Upper lobe of left lung (tissue), 4 donors: ENCODE results near the gene KIAA0825.

ENCODE experiments used
- POLR2A ChIP-seq, 4 donors: fragments of 450-650 bp; IDR thresholded peaks; one replicate each; pipeline ENCODE4 v1.5.1; 2016 to 2017; ENCODE audit warnings: antibody characterized with exemption in 4 of 4, mild to moderate bottlenecking in 2 of 4
- TF ChIP-seq, protein P1 (sequence below), 6 experiments: fragments of 450-650 bp in 4 of 6; fragments of 200-600 bp in 2 of 6; sonication (generic) in 2 of 6; IDR thresholded peaks; one replicate each; pipeline ENCODE4 v1.5.1; 2016 to 2019; ENCODE audit warnings: antibody characterized with exemption in 6 of 6

DNA sequence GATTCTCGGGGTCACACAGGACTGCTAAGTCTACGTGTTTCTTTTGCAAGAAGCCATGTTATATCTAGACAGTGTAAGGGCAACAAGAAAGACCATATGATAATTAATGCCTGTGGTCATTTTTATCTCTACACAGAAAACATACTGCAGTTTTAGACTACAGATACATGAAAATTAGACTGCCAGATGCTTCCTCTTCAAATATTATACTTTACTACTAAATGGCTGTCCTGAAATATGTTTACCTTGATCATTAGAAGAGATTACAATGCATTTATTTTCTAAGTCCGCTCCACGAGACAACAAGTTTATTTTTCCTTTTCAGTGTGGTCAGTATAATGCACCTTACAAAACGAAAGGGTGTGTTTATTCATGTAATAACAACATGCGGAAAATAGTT, 147.6 kb downstream of the KIAA0825 start:
- TF ChIP-seq, protein P1, sequence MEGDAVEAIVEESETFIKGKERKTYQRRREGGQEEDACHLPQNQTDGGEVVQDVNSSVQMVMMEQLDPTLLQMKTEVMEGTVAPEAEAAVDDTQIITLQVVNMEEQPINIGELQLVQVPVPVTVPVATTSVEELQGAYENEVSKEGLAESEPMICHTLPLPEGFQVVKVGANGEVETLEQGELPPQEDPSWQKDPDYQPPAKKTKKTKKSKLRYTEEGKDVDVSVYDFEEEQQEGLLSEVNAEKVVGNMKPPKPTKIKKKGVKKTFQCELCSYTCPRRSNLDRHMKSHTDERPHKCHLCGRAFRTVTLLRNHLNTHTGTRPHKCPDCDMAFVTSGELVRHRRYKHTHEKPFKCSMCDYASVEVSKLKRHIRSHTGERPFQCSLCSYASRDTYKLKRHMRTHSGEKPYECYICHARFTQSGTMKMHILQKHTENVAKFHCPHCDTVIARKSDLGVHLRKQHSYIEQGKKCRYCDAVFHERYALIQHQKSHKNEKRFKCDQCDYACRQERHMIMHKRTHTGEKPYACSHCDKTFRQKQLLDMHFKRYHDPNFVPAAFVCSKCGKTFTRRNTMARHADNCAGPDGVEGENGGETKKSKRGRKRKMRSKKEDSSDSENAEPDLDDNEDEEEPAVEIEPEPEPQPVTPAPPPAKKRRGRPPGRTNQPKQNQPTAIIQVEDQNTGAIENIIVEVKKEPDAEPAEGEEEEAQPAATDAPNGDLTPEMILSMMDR (IDR thresholded peaks at IDR 0.05): no peak
- no peak for TF ChIP-seq POLR2A (IDR thresholded peaks at IDR 0.05)
